Suprapubic skin (tissue), 4 donors: ENCODE results near the gene GALNT7.

Source experiments
- EP300 ChIP-seq: sonication (generic); formaldehyde crosslinking; IDR thresholded peaks from one replicate; pipeline ENCODE4 v1.6.1; 2017; ENCODE audit warnings: antibody characterized with exemption
- POLR2A ChIP-seq, 2 donors: fragments of 450-650 bp; IDR thresholded peaks; one replicate each; pipeline ENCODE4 v1.6.1; 2017; ENCODE audit warnings: antibody characterized with exemption in 2 of 2, mild to moderate bottlenecking in 2 of 2, moderate library complexity in 2 of 2
- POLR2AphosphoS5 ChIP-seq, 3 donors: sonication (generic); formaldehyde crosslinking; IDR thresholded peaks; one replicate each; pipeline ENCODE4 v1.6.1; 2017; ENCODE audit warnings: antibody characterized with exemption in 3 of 3
- TF ChIP-seq, protein P1 (sequence below), 2 donors: fragments of 200-600 bp in 1 of 2; fragments of 450-650 bp in 1 of 2; sonication (generic) in 1 of 2; IDR thresholded peaks; one replicate each; pipeline ENCODE4 v1.5.1; 2016 to 2019; ENCODE audit warnings: antibody characterized with exemption in 2 of 2, mild to moderate bottlenecking in 1 of 2, moderate library complexity in 1 of 2

DNA sequence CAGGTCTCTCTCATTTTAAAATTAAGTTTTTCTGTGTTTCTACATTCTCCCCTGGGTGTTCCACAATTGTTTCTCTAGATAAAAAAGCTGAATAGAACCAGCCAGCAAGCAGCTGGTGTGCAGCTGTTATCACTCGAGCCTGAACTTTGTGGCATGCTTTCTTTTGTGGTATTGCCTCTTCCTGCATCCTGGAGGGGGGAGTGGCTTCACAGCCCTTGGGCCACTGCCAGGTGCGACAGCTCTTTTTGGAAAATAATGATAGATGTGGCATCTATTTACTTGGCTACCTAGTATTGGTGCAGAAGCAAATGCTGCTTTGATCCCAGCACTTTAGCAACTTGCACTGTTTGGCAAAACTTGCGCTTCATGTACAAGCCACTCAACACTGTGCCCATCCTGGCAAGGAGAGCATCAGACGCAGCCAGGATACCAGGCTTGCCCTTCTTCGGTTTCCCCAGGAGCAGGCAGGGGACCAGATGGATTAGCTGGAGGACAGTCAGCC lies 96.1 kb downstream of the GALNT7 start:
- TF ChIP-seq POLR2AphosphoS5 (IDR thresholded peaks at IDR 0.05) (no peak), POLR2A (IDR thresholded peaks at IDR 0.05) (no peak), EP300 (no peak)
- TF ChIP-seq, protein P1, sequence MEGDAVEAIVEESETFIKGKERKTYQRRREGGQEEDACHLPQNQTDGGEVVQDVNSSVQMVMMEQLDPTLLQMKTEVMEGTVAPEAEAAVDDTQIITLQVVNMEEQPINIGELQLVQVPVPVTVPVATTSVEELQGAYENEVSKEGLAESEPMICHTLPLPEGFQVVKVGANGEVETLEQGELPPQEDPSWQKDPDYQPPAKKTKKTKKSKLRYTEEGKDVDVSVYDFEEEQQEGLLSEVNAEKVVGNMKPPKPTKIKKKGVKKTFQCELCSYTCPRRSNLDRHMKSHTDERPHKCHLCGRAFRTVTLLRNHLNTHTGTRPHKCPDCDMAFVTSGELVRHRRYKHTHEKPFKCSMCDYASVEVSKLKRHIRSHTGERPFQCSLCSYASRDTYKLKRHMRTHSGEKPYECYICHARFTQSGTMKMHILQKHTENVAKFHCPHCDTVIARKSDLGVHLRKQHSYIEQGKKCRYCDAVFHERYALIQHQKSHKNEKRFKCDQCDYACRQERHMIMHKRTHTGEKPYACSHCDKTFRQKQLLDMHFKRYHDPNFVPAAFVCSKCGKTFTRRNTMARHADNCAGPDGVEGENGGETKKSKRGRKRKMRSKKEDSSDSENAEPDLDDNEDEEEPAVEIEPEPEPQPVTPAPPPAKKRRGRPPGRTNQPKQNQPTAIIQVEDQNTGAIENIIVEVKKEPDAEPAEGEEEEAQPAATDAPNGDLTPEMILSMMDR (IDR thresholded peaks at IDR 0.05): no peak
